ENCODE data around the gene ARMC5.
"Not testable (repeated sequence)": the region's sequence is repeated elsewhere in the genome, so short reads cannot be mapped to it uniquely, and the experiment has no call there.

ARMC5 gene
- 22.8 to 30.7 (median 26.3) reads per million in 4 donors for total RNA-seq

DNA sequence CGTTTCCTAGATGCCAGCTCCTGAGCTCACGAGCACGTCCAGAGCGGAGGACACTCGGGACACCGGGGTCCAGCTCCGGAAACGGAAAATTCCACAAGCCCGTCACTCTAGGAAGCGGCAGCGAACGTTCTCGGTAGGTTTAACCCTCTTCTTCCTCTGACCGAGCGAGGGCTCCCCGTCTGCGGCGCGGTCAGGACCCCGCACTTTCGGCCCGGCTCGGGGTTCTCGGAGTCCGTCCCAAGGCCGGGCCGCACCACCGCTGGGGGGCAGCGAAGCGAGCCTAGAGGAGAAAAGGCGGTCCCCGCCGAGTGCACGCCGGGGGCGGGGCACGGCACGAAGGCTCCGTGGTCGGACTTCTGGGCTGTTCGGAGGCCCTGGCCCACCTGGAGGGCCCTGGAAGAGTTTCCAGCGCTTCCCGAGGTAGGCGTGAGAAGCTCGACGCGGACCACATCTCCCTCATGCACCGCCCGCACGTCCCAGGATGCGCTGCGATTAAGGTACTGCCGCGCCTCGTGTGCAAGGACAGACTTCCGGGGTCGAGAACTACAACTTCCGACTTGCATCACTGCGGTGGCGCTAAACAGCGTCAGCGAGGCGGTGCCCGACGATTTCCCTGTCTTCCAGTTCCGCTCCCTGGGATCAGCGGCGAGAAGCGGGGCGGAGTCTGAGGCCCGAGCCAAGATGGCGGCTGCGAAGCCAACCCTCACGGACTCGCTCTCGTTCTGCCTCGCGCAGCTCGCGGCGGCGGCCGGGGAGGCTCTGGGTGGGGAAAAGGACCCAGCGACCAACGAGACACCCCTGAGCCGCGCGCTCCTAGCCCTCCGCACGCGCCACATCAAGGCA, at the start of gene ARMC5:
Gene ARMC5, plus strand, starts transcription at position 658 of the 843 bp plus-strand sequence. Its CDS starts 24 bp downstream, at position 682.
- DNase-seq, result peak; percentile 94 to 99 (median 96)

DNA sequence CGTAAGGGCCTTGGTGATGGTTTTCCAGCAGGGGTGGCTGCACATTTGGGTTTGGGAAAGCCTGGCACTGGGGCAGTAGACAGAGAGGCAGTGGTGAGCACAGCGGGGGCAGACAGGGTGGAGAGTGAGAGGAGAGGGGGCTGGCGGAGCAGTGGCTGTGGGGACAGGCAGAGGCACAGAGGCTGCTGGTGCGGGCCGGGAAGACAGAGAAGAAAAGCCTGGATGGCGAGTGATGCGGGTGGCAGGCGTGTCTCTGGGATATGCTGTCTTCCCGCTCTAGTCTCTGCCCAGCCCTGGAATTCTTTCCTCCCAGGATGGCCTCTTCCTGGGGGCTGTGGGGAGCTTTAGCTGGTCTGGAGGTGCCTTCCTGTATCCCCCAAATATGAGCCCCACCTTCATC, 49.2 kb upstream of the ARMC5 start:
- no peak for DNase-seq

GRCh38 chr16:31411024-31411844, 48.1 kb upstream of the ARMC5 start:
- DNase-seq, result no peak

DNA sequence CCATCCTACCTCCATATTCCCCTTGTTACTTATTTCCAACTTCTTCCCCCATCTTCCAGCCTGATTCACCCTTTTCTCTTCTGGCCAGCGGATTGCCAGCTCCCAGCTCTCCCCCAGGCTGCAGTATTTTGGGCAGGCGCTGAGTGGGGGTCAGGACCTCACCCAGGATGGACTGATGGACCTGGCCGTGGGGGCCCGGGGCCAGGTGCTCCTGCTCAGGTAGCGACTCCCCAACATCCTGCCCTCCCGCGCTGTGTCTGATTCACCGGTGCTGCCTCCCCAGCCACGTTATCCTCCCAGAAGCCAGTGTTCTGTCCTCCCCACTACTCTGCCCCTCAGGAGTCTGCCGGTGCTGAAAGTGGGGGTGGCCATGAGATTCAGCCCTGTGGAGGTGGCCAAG, 46.6 kb upstream of the ARMC5 start:
- DNase-seq, result no peak

GRCh38 chr16:31413381-31413780, 45.9 kb upstream of the ARMC5 start:
- no peak for DNase-seq

DNA sequence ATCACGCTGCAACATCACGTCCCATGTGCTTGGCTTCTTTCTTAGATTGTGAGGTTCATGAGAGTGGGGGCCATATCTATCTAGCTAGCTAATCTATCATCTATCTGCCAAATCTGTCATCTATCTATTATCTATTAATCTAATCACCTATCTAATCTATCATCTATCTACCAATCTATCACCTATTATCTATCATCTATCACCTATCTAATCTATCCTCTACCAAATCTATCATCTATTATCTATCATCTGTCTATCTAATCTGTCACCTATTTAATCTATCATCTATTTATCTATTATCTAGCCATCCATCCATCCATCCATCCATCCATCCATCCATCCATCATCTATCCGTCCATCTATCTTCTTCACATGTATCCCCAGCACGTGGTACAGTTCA, 45.4 kb upstream of the ARMC5 start:
- DNase-seq, result no peak

DNA sequence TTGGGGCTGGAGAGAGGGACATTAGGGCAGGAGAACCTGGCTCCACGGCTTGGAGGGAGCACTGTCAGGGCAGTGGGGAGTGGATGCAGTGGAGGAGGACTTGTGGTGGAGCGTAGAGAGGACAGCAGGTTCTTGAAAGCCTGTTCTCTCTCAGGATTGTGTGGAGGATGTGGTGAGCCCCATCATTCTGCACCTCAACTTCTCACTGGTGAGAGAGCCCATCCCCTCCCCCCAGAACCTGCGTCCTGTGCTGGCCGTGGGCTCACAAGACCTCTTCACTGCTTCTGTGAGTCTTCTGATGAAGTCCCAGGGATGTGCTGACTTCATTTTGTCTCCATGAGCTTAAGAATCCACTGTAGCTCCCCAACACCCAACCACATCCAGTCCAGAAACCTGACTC, 44.6 kb upstream of the ARMC5 start:
- DNase-seq, result peak in 1 of 5 donors; percentile 22

- no peak for DNase-seq
These were observed 42.9 kb upstream of the ARMC5 start for GRCh38 chr16:31416371-31416770.

DNA sequence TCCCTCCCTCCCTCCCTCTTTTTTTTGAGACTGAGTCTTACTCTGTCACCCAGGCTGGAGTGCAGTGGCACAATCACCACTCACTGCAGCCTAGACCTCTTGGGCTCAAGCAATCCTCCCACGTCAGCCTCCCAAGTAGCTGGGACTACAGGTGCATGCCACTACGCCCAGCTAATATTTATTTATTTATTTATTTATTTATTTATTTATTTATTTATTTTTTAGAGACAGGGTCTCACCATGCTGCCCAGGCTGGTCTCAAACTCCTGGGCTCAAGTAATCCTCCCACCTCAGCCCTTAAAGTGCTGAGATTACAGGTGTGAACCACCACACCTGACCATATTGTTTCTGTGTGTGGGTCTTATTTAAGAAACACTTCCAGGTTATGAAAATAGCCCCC, 42.3 kb upstream of the ARMC5 start:
- not testable (repeated sequence) for DNase-seq

DNA sequence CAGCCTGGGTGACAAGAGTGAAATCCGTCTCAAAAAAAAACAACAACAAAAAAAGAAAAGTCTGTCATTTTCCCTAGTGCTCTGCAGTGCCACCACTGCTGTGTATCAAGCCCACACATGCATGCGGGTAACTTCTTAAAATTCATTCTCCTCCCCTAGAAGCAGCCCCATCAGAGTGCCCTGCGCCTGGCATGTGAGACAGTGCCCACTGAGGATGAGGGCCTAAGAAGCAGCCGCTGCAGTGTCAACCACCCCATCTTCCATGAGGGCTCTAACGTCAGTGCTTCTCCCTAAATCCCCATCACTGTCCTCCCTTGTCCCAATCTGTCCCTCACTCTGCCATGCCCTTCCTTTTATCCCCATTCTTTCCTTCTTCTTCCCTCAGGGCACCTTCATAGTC, 41.4 kb upstream of the ARMC5 start:
- DNase-seq, result no peak

DNA sequence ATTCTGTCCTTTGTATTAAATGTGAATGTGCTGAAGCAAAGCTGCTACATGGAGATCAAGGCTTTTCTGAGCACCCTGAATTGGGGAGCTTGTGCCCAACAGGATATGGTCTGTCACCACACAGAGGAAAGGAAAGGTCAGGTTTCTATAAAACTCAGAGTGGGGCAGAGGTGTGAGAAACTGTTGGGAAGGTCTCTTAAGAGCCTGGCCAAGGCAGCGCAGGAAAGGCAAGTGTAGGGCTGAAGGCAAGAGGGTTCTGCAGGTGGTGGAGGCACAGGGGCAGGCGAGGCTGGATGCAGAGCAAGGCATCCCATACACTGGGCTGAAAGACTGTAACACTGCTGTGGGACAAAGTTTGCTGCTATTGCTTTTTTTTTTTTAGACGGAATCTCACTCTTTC, 39.3 kb upstream of the ARMC5 start:
- DNase-seq, result peak in 1 of 5 donors; percentile 36

DNA sequence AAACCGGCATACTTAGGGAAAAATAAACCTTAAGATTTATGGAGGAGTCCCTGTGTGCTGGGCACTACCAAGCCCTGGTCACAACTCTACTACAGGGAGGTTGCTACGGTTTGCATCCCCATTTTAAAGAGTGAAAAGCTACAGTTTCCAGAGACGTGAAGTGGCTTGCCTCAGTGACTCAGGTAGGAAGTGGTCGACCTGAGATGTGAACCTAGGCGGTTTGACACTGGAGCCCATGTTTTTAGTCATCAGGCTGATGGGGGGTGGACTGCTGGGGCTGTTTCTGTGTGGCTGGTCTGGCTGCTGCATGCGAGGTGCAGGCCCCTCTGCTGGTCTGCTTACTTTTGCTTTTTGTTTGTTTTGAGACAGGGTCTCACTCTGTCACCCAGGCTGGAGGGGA, 37.7 kb upstream of the ARMC5 start:
- peak in 1 of 5 donors; percentile 80 for DNase-seq

GRCh38 chr16:31423241-31423640, 36.1 kb upstream of the ARMC5 start:
- no peak for DNase-seq

DNA sequence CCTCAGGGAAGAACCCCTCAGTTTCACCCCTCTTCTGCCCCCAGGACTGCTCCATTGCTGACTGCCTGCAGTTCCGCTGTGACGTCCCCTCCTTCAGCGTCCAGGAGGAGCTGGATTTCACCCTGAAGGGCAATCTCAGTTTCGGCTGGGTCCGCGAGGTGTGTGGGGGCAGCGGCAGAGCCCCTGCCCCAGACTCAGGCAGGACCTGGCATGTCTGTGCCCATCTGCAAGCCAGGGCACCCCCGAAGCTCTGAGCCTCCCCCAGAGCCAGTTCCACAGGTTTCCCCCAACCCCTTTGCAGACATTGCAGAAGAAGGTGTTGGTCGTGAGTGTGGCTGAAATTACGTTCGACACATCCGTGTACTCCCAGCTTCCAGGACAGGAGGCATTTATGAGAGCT, 35.5 kb upstream of the ARMC5 start:
- DNase-seq, result no peak

DNA sequence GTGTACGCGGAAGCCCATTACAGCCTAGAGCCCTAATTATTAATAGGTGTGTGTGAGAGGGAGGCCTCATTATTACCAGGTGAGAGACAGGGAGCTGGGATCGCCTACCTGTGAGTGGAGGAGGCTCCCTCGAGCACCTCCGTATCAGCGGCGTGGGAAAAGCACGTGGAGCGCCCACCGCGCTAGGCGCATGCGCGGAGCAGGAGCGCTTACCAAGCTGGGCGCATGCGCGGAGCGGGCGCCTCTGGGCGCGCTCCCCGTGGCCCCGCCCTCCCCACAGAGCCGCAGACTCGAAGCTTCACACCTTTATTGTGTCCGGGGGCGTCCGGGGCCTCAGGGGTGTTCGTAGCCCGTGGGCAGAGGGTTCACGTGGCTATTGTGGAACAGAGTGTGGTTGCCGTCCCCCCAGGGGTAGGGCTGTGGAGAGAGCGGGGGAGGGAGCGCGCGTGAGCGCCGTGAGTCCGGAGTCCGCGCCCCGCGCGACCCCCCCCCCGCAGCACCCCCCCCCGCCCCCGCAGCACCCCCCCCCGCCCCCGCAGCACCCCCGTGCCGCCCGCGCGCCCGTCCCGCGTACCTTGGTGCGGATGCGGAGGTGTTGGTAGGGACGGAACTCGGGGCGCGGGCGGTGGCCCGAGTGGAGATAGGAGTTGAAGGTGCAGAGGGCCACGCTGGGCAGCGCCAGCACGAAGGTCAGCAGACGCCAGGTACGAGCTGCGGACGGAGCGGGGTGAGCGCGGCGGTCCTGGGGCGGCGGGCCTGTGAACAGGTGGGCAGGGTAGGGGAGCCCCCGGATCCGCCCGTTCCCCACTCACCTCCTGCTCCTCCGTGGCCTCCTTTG, 31.6 kb upstream of the ARMC5 start:
- DNase-seq, result peak; percentile 30 to 66 (median 55)

DNA sequence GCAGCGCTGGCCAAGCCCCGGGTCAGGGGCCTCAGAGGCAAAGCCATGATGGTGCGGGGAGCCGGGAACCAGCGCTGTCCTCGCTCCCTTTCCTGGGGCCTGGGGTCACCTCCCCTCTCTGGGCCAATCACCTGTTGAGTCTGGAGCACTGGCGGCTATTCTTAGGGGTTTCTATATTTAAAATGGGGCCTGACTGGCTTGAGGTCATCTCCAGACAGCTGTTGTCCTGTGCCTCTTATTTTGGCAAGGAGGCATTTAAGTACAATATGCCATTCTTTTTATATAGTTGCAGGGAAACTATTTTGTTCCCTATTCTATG, 31.1 kb upstream of the ARMC5 start, which contains the start of gene COX6A2:
Gene COX6A2, minus strand, starts transcription at position 82 of the 319 bp plus-strand sequence. Its CDS starts 35 bp downstream, at position 47.
- no peak for DNase-seq

DNA sequence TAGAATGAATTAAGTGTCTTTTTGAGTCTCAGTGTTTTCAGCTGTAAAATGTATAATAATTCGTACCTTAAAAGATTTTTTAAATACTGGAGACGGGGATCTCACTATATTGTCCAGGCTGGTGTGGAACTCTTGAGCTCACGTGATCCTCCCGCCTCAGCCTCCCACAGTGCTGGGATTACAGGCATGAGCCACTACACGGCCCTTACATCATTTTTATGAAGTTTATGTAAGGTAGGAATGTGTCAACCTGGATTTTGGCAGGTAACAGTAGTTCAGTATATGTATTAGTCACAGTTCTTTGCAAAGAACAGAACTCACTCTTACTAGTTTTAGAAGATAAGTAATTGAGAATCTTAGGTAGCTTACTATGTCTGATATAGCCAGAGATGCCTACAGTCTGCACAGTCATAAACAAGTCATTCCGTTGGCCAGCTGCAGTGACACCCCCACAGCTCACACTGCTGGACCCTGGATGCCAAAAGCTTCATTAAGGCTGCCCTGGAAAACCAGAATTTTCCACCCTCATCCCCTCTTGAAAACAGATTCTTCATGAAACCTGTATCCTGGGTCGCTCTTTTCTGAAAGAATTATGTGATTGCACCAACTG, 30.6 kb upstream of the ARMC5 start:
- DNase-seq, result no peak

DNA sequence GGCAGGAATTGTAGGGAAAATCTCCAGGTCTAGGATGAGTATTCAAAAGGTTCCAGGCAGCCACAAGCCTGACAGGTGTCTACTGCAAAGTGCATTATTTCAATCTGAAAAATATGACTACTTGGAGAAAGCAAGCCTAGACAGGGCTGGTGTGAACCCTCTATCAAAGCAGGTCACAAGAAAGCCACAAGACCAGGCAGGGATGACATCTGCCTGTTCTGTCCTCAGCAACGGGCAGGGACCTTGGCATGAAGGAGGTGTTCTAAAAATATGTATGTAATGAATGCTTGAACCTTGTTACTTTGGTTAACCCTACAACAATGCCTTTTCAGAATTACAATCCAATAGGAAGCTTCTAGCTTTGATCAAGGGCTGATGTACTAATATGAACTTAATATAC, 30.0 kb upstream of the ARMC5 start:
- no peak for DNase-seq

DNA sequence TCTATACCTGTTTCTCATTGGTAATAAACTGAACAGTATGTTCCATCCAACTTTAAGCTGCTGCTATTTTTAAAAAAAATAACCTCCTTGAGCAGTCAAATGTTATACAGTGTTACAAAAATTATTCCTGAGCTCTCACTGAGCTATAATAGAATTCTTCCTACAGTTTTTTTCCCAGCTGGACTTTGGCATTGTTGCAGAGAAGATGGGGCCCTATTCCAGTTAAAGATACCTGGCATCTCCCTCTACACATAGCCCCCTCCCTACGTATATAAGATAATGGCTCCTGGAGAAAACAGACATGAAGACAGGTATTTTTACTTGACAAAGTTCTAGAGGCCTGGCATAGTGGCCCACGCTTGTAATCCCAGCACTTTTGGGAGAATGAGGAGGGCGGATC, 29.5 kb upstream of the ARMC5 start:
- DNase-seq, result no peak

DNA sequence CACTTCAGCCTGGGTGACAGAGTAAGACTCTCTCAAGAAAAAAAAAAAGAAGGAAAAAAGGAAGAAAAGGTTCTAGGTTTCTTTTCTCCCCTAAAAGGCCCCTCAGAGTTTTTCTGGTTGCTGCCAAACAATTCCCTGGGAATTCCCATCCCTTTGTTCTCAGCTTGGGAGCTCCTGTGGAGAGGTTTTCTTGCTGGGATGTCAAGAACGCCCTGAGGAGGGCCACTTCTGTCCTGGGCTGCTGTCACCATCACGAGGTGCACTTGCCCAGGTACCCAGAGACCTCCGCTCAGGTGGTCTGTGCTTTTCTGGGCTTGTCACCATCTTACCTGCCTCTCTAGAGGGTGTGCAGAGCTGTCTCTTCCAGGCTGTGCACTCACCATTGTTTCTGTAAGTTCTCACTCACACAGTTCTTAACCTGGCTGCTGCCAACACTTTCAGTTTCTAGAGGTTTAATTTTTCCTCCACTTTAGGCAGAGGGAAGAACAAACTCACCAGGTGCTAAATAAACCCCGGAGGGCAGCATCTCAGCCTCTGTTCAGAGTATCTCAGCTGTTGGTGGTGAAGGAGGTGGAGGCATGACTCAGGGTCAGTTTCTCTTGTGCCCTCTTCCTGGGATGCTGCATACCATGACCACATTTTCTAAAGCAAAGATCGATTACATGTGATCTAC, 28.8 kb upstream of the ARMC5 start:
- no peak for DNase-seq

- no peak for DNase-seq
These were observed 23.7 kb upstream of the ARMC5 start for GRCh38 chr16:31435341-31436220.

Measured in T-helper 1 cell (primary cell).